NCI-H2227 (cell line): ENCODE results near the gene WDR64.
A peak's percentile ranks its signal among the peaks of the same experiment; 100 is the strongest.

ENCODE experiments used
- DNase-seq: peaks from one replicate; lab custom pipeline; 2025; ENCODE audit not compliant: unreplicated experiment; lab: John Stamatoyannopoulos, UW

Gene WDR64

GRCh38 chr1:241652012-241652411, at the start of gene WDR64:
WDR64 (plus strand) TSS chr1:241652281; CDS start chr1:241652485, 204 bp downstream.
- no peak for DNase-seq

GRCh38 chr1:241603731-241604245, 48.3 kb upstream of the WDR64 start:
- DNase-seq, result no peak

- peak; percentile 34 for DNase-seq
Observed at GRCh38 chr1:241605146-241605805, 46.8 kb upstream of the WDR64 start.

- no peak for DNase-seq
Observed at GRCh38 chr1:241606544-241606943, 45.5 kb upstream of the WDR64 start.

GRCh38 chr1:241607497-241607896, 44.6 kb upstream of the WDR64 start:
- DNase-seq, result no peak

GRCh38 chr1:241608379-241609033, 43.6 kb upstream of the WDR64 start:
- DNase-seq, result no peak

GRCh38 chr1:241610056-241610815, 41.8 kb upstream of the WDR64 start:
- DNase-seq, result peak; percentile 69

GRCh38 chr1:241611063-241611462, 41.0 kb upstream of the WDR64 start:
- DNase-seq, result peak; percentile 85

GRCh38 chr1:241611736-241612135, 40.3 kb upstream of the WDR64 start:
- peak; percentile 3 for DNase-seq

- no peak for DNase-seq
Observed at GRCh38 chr1:241612533-241613477, 39.3 kb upstream of the WDR64 start.

GRCh38 chr1:241614144-241614543, 37.9 kb upstream of the WDR64 start:
- no peak for DNase-seq

GRCh38 chr1:241614572-241614971, 37.5 kb upstream of the WDR64 start:
- DNase-seq, result no peak

- no peak for DNase-seq
Observed at GRCh38 chr1:241615043-241615974, 36.8 kb upstream of the WDR64 start.

GRCh38 chr1:241617426-241617825, 34.7 kb upstream of the WDR64 start:
- DNase-seq, result no peak

- no peak for DNase-seq
Observed at GRCh38 chr1:241622669-241623068, 29.4 kb upstream of the WDR64 start.

GRCh38 chr1:241624935-241625334, 27.1 kb upstream of the WDR64 start:
- no peak for DNase-seq

GRCh38 chr1:241627453-241628259, 24.4 kb upstream of the WDR64 start:
- DNase-seq, result peak; percentile 29

GRCh38 chr1:241630005-241630404, 22.1 kb upstream of the WDR64 start:
- DNase-seq, result no peak

- no peak for DNase-seq
Observed at GRCh38 chr1:241630476-241630875, 21.6 kb upstream of the WDR64 start.
